HG02571 (cell line): Measurements from ENCODE around the gene GRAPL.
A peak's percentile ranks its signal among the peaks of the same experiment; 100 is the strongest.
"Not testable (repeated sequence)": the region's sequence is repeated elsewhere in the genome, so short reads cannot be mapped to it uniquely, and the experiment has no call there.

Experiments used
- ATAC-seq: cut with Tn5 transposase; IDR thresholded peaks from one replicate; pipeline ENCODE4 v1.9.1; 2021; ENCODE audit warnings: mild to moderate bottlenecking, moderate library complexity; ENCODE audit not compliant: unreplicated experiment

The GRAPL gene

GRCh38 chr17:19136138-19136537, 8.7 kb downstream of the GRAPL start:
- ATAC-seq: not testable (repeated sequence)

DNA sequence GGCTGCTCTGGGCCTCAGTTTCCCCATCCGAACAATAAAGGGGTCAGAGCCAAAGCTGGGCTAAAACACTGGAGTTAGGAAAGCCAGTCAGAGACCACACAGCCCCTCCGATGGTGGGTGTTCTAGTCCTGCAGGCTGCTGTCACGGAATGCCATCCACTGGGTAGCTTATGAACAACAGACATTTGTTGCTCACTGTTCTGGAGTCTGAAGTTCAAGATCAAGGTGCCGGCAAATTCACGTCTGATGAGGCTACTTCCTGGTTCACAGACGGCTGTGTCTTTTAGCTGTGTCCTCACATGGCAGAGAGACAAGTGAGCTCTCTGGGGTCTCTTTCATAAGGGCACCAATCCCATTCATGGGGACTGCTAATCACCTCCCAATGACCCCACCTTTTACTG, 9.2 kb downstream of the GRAPL start:
- ATAC-seq: not testable (repeated sequence)

DNA sequence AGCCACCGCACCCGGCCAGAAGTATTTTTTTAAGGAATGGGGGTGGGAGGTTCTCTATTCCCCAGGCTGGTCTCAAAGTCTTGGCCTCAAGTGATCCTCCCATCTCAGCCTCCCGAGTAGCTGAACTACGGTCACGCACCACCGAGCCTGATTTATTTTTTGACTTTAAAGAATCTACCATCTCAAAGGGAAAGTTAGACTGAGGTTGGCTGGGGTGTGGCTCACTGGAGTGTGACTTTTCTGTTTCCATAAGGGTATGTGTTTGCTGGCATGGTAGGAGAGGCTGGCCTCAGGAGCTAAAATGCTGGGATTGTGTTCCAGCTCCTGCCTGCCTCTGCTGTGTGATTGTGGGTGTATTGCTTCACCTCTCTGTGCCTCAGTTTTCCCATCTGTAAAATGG, 10.6 kb downstream of the GRAPL start:
- not testable (repeated sequence) for ATAC-seq

- peak; percentile 41 for ATAC-seq
These were observed 14.2 kb downstream of the GRAPL start for GRCh38 chr17:19141366-19142155.

GRCh38 chr17:19142419-19142818, 15.0 kb downstream of the GRAPL start:
- ATAC-seq: not testable (repeated sequence)

GRCh38 chr17:19143097-19143777, 15.8 kb downstream of the GRAPL start:
- not testable (repeated sequence) for ATAC-seq

DNA sequence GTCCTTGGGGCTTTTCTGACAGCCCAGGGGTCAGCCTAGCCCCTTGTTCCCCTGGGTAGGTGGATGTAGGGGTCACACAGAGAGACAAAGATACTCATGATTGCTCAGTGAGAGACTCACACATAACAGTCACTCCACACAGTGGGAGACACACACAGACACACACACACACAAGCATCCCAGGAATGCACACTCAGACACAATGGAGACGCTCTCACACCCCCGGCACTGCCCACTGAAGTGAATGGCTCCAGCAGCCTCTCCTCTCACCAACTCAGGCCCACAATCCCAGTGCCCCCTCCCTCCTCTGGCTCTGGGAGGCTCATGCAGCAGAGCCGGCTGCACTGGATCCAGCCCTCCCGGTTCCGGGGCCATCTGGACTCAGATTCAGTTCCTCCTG, 17.0 kb downstream of the GRAPL start:
- ATAC-seq: not testable (repeated sequence)

GRCh38 chr17:19145471-19145870, 18.1 kb downstream of the GRAPL start:
- ATAC-seq: not testable (repeated sequence)

DNA sequence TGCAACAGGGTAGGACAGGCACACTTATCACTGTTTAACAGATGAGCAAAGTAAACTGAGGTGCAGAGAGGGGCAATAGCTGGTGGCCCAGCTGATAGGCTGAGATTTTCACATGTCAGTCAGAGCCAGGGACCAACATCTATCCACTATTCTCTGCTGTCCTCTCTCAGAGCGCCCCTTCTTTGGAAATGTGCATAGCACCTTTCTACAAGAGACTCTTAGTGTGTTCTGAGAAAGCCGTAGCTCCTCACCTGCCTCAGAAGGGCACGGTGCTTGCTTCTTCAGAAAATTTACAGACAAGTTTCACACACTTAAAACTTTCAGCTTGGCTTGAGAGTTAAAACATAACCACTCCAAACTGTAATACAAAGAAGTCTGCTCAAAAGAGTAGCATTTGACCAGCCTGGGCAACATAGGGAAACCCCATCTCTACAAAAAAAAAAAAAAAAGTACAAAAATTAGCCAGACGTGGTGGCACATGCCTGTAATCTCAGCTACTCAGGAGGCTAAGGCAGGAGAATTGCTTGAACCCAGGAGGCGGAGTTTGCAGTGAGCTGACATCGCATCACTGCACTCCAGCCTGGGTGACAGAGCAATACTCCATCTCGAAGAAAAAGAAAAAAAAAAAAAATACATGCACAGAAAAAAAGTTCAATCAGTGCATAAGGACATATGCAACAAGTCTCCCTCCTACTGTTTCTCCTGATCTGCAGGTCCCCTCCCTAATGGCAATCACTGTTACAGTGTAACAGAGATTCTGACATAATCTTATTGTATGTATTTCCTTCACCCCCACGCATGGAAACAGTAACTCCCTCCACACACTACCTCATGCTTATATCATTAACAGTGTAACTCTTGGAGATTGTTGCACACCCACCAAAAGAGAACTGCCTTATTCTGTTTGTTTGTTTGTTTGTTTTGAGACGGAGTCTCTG, 23.6 kb downstream of the GRAPL start:
- ATAC-seq: not testable (repeated sequence)

DNA sequence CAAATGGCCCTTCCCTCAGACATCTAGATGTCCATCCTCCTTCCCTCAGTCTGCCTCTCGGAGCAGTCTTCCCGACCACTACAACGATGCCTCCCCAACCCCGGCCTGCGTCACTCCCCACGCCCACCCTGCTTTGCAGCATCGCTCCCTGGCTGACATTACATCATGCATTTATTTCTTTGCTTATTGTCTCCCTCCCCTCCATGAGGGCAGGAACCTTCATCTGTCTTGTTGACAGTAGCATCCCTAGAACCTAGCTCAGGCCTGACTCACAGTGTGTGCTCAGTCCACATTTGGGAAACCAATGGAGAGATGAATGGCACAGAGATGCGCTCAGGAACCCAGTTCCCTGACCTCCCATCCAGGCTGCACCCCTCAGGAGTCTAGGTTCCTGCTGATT, 30.2 kb downstream of the GRAPL start:
- not testable (repeated sequence) for ATAC-seq

- ATAC-seq: not testable (repeated sequence)
These were observed 31.1 kb downstream of the GRAPL start for GRCh38 chr17:19158478-19158877.

DNA sequence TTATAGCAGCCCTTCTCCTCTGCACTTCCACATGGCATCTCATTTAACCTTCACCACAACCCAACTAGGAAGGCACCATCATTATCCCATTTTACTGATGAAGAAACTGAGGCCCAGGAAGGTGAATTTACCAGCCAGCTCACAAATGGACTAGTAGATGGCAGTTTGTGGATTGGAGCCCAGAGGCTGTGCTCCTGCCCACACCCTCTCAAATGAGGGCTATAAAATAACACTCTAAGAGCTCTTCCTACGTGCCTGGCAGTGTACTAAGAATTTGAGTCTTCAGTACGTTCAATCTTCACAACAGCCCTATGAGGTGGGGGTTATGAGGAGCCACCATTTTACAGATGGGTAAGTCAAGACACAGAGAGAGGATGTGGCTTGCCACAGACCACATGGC, 31.5 kb downstream of the GRAPL start:
- not testable (repeated sequence) for ATAC-seq

DNA sequence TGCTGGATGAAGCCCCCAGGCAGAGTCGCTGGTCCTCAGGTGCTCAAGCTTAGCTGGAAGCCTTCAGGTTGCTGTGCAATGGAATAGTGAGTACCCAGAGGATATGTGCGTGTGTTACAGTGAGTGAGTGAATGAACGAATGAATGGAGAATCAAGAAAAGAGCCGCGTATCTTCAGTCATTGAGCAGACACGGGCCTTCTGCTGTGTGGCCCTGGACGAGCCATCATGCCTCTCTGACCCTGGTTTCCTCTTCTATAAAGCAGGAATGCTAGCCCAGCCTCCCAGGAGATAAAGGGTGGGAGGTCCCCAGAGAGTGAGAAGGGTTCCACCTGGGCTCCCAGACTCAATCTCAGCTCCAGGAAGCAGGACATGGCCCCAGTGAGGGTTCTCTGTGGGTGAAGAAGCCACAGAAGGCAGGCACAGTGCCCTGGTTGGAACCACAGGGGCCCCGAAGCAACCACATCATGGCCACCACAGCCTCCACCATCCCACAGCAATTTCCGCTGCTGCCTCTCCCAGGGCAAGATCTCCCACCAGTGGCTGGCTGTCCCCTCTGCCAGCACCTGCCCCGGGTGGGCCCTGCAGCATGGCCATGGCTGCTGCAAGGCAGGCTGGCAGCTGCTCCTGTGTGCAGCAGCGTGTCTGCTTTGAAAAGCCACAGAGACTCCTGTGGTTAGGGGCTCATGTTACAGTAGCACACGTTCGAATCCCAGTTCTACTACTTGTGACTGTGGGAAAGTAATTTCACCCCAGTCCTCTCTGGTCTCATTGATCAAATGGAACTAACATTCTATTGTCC, 34.1 kb downstream of the GRAPL start:
- not testable (repeated sequence) for ATAC-seq

DNA sequence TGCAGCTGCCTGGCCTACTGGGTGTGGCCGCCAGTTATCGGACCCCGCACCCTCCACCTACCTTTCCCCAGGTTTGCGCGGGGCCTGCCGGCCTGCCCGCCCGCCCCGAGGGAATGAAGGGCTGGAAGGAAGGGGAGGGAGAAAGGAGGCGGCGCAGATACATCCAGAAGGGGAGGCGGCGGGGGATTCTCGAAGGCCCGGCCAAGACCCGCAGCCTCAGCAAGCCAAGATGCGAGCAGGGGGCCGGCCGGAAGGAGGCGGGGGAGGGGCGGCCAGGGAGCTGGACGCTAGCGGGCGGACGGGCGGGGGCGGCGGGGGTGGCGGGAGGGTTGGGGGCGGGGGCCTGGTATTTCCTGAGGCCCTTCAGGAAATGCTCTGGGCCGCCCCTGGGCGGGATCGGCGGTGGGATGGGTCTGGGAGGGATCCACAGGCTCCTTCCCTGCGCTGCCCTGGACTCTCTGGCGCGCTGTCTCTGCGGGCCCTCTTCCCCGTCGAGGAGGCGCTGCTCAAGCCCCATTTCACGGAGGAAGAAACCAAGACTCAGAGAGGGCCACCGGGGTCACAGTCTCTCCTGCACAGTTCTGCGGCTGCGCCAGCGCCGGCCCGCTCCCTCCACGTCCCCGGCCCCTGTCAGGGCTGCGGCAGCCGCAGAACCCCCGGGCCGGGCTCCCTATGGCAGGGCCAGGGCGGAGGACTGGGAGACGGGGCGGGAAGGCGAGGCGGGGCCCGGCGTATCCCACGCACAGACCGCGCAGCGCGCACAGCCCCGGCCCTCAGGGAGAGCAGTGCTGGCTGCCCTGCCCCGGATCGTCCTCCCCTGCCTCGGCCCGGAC, 35.2 kb downstream of the GRAPL start:
- ATAC-seq: not testable (repeated sequence)

GRCh38 chr17:19174422-19174821, 47.0 kb downstream of the GRAPL start:
- not testable (repeated sequence) for ATAC-seq

- not testable (repeated sequence) for ATAC-seq
These were observed 48.0 kb downstream of the GRAPL start for GRCh38 chr17:19175410-19175809.

DNA sequence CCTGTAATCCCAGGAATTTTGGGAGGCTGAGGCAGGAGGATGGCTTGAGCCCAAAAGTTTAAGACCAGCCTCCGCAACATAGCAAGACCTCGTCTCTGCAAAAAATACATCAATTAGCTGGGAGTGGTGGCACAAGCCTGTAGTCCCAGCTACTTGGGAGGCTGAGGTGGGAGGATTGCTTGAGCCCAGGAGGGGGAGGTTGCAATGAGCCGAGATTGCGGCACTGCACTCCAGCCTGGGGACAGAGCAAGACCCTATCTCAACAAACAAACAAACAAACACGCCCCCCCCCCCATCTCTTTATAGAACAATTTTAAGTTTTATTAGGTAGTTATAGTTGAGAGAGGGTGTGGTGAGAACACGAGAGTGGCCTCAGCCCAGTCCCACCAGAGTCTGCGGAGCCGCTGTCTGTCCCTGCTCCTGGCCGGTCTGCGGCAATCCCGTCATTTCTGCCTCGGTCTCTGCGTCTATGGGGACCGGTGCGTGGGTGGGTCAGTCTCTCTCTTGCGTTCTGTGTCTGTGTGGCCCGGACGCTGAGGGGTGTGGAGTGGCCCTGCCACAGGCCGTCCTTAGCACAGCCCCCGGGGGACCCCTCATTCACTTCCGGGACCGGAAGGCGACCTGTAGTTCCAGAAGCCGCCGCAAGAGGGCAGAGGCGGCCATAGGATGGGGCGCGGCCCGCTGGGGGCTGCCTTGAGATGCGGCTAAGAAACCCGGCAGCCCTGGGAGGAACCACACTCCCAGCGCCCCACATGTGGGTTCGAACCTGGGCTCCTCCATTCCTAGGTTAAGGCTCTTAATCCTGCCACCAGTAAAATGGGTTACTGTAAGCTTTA, 53.9 kb downstream of the GRAPL start:
- ATAC-seq: peak; percentile 84
